HEK293T (cell line): Measurements from ENCODE around the gene ADCY2.

Source experiments
- BHLHE40 ChIP-seq: fragments of 450-650 bp; IDR thresholded peaks from 2 replicates; pipeline ENCODE4 v1.6.1; 2016; ENCODE audit warnings: mild to moderate bottlenecking, moderate library complexity, borderline replicate concordance
- FOXA1 ChIP-seq: fragments of 450-650 bp; IDR thresholded peaks from 2 replicates; pipeline ENCODE4 v1.6.1; 2016; ENCODE audit warnings: mild to moderate bottlenecking
- HDGF ChIP-seq: fragments of 450-650 bp; IDR thresholded peaks from 2 replicates; pipeline ENCODE4 v1.6.1; 2017; ENCODE audit warnings: antibody characterized with exemption, borderline replicate concordance
- LEF1 ChIP-seq: fragments of 450-650 bp; IDR thresholded peaks from 2 replicates; pipeline ENCODE4 v1.6.1; 2017; ENCODE audit warnings: mild to moderate bottlenecking, borderline replicate concordance
- NFRKB ChIP-seq: fragments of 450-650 bp; IDR thresholded peaks from 2 replicates; pipeline ENCODE4 v1.6.1; 2016; ENCODE audit warnings: mild to moderate bottlenecking, moderate library complexity
- SP1 ChIP-seq: fragments of 450-650 bp; IDR thresholded peaks from 2 replicates; pipeline ENCODE4 v1.6.1; 2017
- TARDBP ChIP-seq: fragments of 450-650 bp; IDR thresholded peaks from 2 replicates; pipeline ENCODE4 v1.6.1; 2016
- ZNF384 ChIP-seq: fragments of 450-650 bp; IDR thresholded peaks from 2 replicates; pipeline ENCODE4 v1.6.1; 2016

GRCh38 chr5:7851617-7852289 is 455.8 kb downstream of the ADCY2 start:
- TF ChIP-seq LEF1, result no peak
- TF ChIP-seq SP1, result no peak
- no peak for TF ChIP-seq HDGF
- no peak for TF ChIP-seq TARDBP
- TF ChIP-seq ZNF384, result no peak
- TF ChIP-seq FOXA1, result no peak
- TF ChIP-seq BHLHE40, result no peak
- no peak for TF ChIP-seq NFRKB
